AG04450 (cell line): Measurements from ENCODE around the gene EPHA6. TPM values are rescaled to one million over a fixed set of nuclear protein-coding genes. Genes with fewer than 3 reads are reported as not detected.

Experiments
- CTCF ChIA-PET: fragments of 300-600, 350-600 bp; formaldehyde crosslinking; extraction: SDS; loops from one replicate; lab custom pipeline; 2022; ENCODE audit warnings: antibody characterized with exemption, inconsistent platforms; lab: Charles Lee
- POLR2A ChIA-PET: fragments of 350-600 bp; formaldehyde crosslinking; extraction: SDS; loops from one replicate; lab custom pipeline; 2021; ENCODE audit warnings: antibody characterized with exemption, inconsistent platforms; lab: Yijun Ruan, JAX
- DNase-seq: peaks from one replicate; pipeline ENCODE4 v3.0.0-alpha.2; 2011; ENCODE audit warnings: low read depth, low spot score
- H3K27ac ChIP-seq: one replicate; pipeline ENCODE4 v1.5.1; 2012; ENCODE audit warnings: low read depth, low read length, control low read depth
- H3K27me3 ChIP-seq: one replicate; pipeline ENCODE4 v1.6.0; 2012; ENCODE audit warnings: low read length; ENCODE audit not compliant: control insufficient read depth, insufficient read depth
- H3K4me3 ChIP-seq: 2 replicates; pipeline ENCODE4 v1.5.1; 2011; ENCODE audit warnings: mild to moderate bottlenecking, low read depth, low read length, control low read depth
- H3K9me3 ChIP-seq: 2 replicates; pipeline ENCODE4 v1.5.1; 2012; ENCODE audit warnings: low read length; ENCODE audit not compliant: control insufficient read depth, insufficient read depth
- polyA minus RNA-seq: library from RNA; depleted of rRNA, polyadenylated mRNA; stranded (reverse); fragments of >200 nt; gene quantifications from 2 replicates; pipeline ENCODE4 v1.2.3, GENCODE V29; 2011; rRNA and poly(A)+ RNA removed
- polyA plus RNA-seq: library from polyadenylated mRNA; depleted of rRNA; stranded (reverse); fragments of >200 nt; gene quantifications from 2 replicates; pipeline ENCODE4 v1.2.3, GENCODE V29; 2011; rRNA removed
- TF ChIP-seq, protein P1 (sequence below): IDR thresholded peaks from 2 replicates; pipeline ENCODE4 v1.5.1; 2011; ENCODE audit warnings: low read depth, low read length, control low read depth, inconsistent platforms

EPHA6 gene
- polyA plus RNA-seq, result not detected in 2 replicates
- not detected in 2 replicates for polyA minus RNA-seq

DNA sequence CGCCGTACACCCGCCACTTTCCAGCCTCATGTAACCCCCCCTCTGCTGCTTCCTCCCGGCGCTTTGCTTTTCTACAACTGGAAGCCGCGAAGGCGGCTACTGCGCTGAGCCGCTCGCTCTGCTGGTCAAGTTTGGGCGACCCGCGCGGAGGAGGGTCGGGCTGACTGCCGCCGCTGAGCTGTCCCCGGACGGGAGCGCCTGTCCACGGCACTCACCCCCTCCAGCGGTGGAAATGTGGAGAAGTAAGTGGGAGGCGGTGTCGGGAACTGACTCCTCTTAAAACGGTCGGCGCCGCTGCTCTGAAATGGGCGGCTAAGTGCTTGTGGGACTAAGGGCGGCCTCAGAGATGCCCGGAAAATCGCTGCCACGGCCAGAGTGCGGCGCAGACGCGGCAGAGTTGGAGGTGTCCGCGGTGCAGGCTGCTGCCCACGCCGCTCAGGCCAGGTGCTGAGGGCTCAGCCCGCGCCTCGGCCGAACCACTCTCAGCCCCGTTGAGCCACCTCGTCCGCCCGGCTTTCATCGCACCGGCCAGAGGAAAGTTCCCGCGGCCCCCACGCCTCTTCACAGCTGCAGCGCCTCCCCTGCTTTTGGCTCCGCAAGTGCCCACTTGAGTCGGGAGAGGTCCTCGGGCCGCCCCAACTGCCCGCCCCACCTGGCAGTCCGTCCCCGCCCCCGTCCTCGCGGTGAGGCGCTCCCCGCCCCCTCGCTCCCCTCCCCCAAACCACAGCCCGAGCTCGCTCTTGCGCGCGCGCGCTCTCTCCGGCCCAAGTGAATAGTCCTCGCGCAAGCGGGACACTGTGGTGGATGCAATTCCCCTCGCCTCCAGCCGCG lies at the start of gene EPHA6:
EPHA6 (plus strand) TSS at position 775 of the 831 bp plus-strand sequence.
- no peaks in the 10 kb centered on the region; the same call in 1 of the 2 replicates for H3K9me3 ChIP-seq
- H3K27ac ChIP-seq, result no peak within 1 kb of the TSS
- CTCF ChIA-PET, result interaction anchor here (0.6 kb wide), 2 partner anchors 9 to 22 kb away, joined by 3 read pairs; no protein-coding TSS in a partner anchor
- POLR2A ChIA-PET, result no interaction called here
- no peak for DNase-seq
- TF ChIP-seq, protein P1, sequence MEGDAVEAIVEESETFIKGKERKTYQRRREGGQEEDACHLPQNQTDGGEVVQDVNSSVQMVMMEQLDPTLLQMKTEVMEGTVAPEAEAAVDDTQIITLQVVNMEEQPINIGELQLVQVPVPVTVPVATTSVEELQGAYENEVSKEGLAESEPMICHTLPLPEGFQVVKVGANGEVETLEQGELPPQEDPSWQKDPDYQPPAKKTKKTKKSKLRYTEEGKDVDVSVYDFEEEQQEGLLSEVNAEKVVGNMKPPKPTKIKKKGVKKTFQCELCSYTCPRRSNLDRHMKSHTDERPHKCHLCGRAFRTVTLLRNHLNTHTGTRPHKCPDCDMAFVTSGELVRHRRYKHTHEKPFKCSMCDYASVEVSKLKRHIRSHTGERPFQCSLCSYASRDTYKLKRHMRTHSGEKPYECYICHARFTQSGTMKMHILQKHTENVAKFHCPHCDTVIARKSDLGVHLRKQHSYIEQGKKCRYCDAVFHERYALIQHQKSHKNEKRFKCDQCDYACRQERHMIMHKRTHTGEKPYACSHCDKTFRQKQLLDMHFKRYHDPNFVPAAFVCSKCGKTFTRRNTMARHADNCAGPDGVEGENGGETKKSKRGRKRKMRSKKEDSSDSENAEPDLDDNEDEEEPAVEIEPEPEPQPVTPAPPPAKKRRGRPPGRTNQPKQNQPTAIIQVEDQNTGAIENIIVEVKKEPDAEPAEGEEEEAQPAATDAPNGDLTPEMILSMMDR, result peak; percentile 24; the same call in 1 of the 2 replicates
- H3K4me3 ChIP-seq, result peak within 1 kb of the TSS; percentile 46
- H3K27me3 ChIP-seq, result no peaks in the 10 kb centered on the region

- no peak for DNase-seq
- H3K4me3 ChIP-seq, result no peak overlapping the region
- TF ChIP-seq, protein P1, result no peak
- ChIA-PET POLR2A (no interaction called here), CTCF (no interaction called here)
- H3K9me3 ChIP-seq, result peaks cover 9% of the 10 kb centered on the region
- no peaks in the 10 kb centered on the region for H3K27me3 ChIP-seq
- no peak overlapping the region for H3K27ac ChIP-seq
Measured at GRCh38 chr3:96776818-96777217, 37.6 kb upstream of the EPHA6 start.

DNA sequence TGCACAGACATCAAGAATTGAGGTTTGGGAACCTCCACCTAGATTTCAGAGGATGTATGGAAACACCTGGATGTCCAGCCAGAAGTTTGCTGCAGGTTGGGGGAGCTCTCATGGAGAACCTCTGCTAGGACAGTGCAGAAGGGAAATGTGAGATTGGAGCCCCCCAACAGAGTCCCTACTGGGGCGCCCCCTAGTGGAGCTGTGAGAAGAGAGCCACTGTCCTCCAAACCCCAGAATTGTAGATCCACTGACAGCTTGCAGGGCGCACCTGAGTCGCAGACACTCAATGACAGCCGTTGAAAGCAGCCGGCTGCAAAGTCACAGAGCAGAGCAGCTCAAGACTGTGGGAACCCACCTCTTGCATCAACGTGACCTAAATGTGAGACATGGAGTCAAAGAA lies 34.6 kb upstream of the EPHA6 start:
- ChIA-PET CTCF (no interaction called here), POLR2A (no interaction called here)
- Histone ChIP-seq H3K27ac (no peak overlapping the region), H3K9me3 (peaks cover 9% of the 10 kb centered on the region), H3K4me3 (no peak overlapping the region), H3K27me3 (no peaks in the 10 kb centered on the region)
- DNase-seq, result no peak
- TF ChIP-seq, protein P1, result no peak

- Histone ChIP-seq H3K4me3 (no peak overlapping the region), H3K27ac (no peak overlapping the region), H3K9me3 (peaks cover 19% of the 10 kb centered on the region), H3K27me3 (no peaks in the 10 kb centered on the region)
- TF ChIP-seq, protein P1, result no peak
- ChIA-PET CTCF (no interaction called here), POLR2A (no interaction called here)
- no peak for DNase-seq
Measured at GRCh38 chr3:96796101-96796500, 18.3 kb upstream of the EPHA6 start.

- no peak for DNase-seq
- Histone ChIP-seq H3K27me3 (no peaks in the 10 kb centered on the region), H3K9me3 (peaks cover 11% of the 10 kb centered on the region; the same call in 1 of the 2 replicates), H3K27ac (no peak overlapping the region), H3K4me3 (no peak overlapping the region)
- ChIA-PET CTCF (no interaction called here), POLR2A (no interaction called here)
- TF ChIP-seq, protein P1, result no peak
Measured at GRCh38 chr3:96803870-96804269, 10.5 kb upstream of the EPHA6 start.
